PC-9 (cell line): ENCODE data around the gene CNN2. TPM values are rescaled to one million over a fixed set of nuclear protein-coding genes. Genes with fewer than 3 reads are reported as not detected.

Experiments used
- BruUV-seq: library from RNA; stranded (reverse); fragments of 400-500 nt; replicated peaks from 2 replicates; lab custom pipeline; 2021; lab: Mats Ljungman, UMichigan
- CTCF ChIA-PET: fragments of 300-600 bp; sonication (Branson Sonifier 250); formaldehyde crosslinking; loops from one replicate; lab custom pipeline; 2022; ENCODE audit warnings: antibody characterized with exemption; lab: Charles Lee
- POLR2A ChIA-PET: fragments of 300-600 bp; sonication (Branson Sonifier 250); formaldehyde crosslinking; loops from one replicate; lab custom pipeline; 2022; ENCODE audit warnings: antibody characterized with exemption; ENCODE audit not compliant: unreplicated experiment; lab: Charles Lee
- DNase-seq, 2 experiments: peaks; one replicate each; pipeline versions ENCODE4 v3.0.0 to v3.0.0-alpha.2; 2015 to 2022; ENCODE audit warnings: mixed read lengths in 1 of 2
- H2AFZ ChIP-seq: fragments of 200-600 bp; sonication (generic); 2 replicates; pipeline ENCODE4 v1.8.1; 2017; ENCODE audit warnings: antibody characterized with exemption
- H3F3A ChIP-seq: fragments of 200-600 bp; sonication (generic); 2 replicates; pipeline ENCODE4 v1.8.1; 2017; ENCODE audit warnings: antibody characterized with exemption, mild to moderate bottlenecking, low read depth; ENCODE audit not compliant: insufficient read depth
- H3K27ac ChIP-seq: fragments of 200-600 bp; sonication (generic); 2 replicates; pipeline ENCODE4 v1.6.1; 2016; ENCODE audit warnings: mixed run types
- H3K27me3 ChIP-seq: fragments of 200-600 bp; sonication (generic); 2 replicates; pipeline ENCODE4 v1.6.1; 2016; ENCODE audit warnings: low read depth, mixed run types; ENCODE audit not compliant: insufficient read depth
- H3K36me3 ChIP-seq: fragments of 200-600 bp; sonication (generic); 2 replicates; pipeline ENCODE4 v1.6.1; 2016; ENCODE audit warnings: low read depth, mixed run types
- H3K4me1 ChIP-seq: fragments of 200-600 bp; sonication (generic); replicated peaks from 2 replicates; pipeline ENCODE4 v1.6.1; 2016; ENCODE audit warnings: mixed run types; ENCODE audit not compliant: insufficient read depth
- H3K4me2 ChIP-seq: fragments of 200-600 bp; sonication (generic); 2 replicates; pipeline ENCODE4 v1.6.1; 2017; ENCODE audit warnings: mixed run types
- H3K4me3 ChIP-seq: fragments of 200-600 bp; sonication (generic); 2 replicates; pipeline ENCODE4 v1.6.1; 2016; ENCODE audit warnings: mixed run types
- H3K79me2 ChIP-seq: fragments of 200-600 bp; sonication (generic); 2 replicates; pipeline ENCODE4 v1.6.1; 2017; ENCODE audit warnings: low read depth, mixed run types
- H3K9me2 ChIP-seq: fragments of 200-600 bp; sonication (generic); 2 replicates; pipeline ENCODE4 v1.8.1; 2017; ENCODE audit warnings: mild to moderate bottlenecking; ENCODE audit not compliant: insufficient read depth
- H3K9me3 ChIP-seq: fragments of 200-600 bp; sonication (generic); 2 replicates; pipeline ENCODE4 v1.8.1; 2016; ENCODE audit warnings: low read depth; ENCODE audit not compliant: insufficient read depth
- H4K20me1 ChIP-seq: fragments of 200-600 bp; sonication (generic); 2 replicates; pipeline ENCODE4 v1.8.1; 2017; ENCODE audit not compliant: insufficient read depth
- CTCF ChIP-seq: fragments of 200-600 bp; sonication (generic); conservative IDR thresholded peaks from 2 replicates; pipeline ENCODE4 v1.6.1; 2017; ENCODE audit warnings: mixed run types, antibody characterized with exemption, mild to moderate bottlenecking, moderate library complexity
- EZH2 ChIP-seq: fragments of 200-600 bp; sonication (generic); IDR thresholded peaks from 2 replicates; pipeline ENCODE4 v1.8.0; 2017; ENCODE audit warnings: antibody characterized with exemption, low read depth
- intact Hi-C: fragments of 100-400 bp; cut with micrococcal nuclease; formaldehyde crosslinking; loops from one replicate; pipeline ENCODE4 v1.10.0; 2022; ENCODE audit not compliant: unreplicated experiment
- total RNA-seq: library from RNA; stranded (reverse); gene quantifications from 2 replicates; pipeline ENCODE4 v1.2.3, GENCODE V29; 2021

Gene CNN2
- total RNA-seq, 1 experiment from 2014 or later, result 206 TPM

- no peaks in the 10 kb centered on the region for H3K9me3 ChIP-seq
- BruUV-seq, result no TSS peak
- H3K79me2 ChIP-seq, result peaks cover 9% of the 10 kb centered on the region
- no peaks in the 10 kb centered on the region for H3K36me3 ChIP-seq
- no peak overlapping the region for H3K4me3 ChIP-seq
- H3K9me2 ChIP-seq, result no peaks in the 10 kb centered on the region
- no peak overlapping the region for H3K4me2 ChIP-seq
- DNase-seq, result no peak
- H3K27ac ChIP-seq, result no peak overlapping the region
- TF ChIP-seq CTCF (no peak), EZH2 (no peak)
- peaks cover 31% of the 10 kb centered on the region for H3F3A ChIP-seq
- ChIA-PET POLR2A (interaction anchor here (0.6 kb wide), 1 partner anchor 309 kb away, joined by 4 read pairs; no protein-coding TSS in a partner anchor), CTCF (no interaction called here)
- no peaks in the 10 kb centered on the region for H3K27me3 ChIP-seq
- H4K20me1 ChIP-seq, result no peaks in the 10 kb centered on the region; the same call in none of the 2 replicates
- H2AFZ ChIP-seq, result no peak overlapping the region
- intact Hi-C loops, result loop anchor here (10.0 kb wide), 1 partner anchor 131 kb away; the partner anchor contains the start of genes CFD and ELANE
- peaks cover 6% of the 10 kb centered on the region; the same call in 1 of the 2 replicates for H3K4me1 ChIP-seq
These were observed 40.3 kb upstream of the CNN2 start for GRCh38 chr19:986083-986482.

GRCh38 chr19:988081-988480, 38.3 kb upstream of the CNN2 start:
- peaks cover 6% of the 10 kb centered on the region; the same call in 1 of the 2 replicates for H3K4me1 ChIP-seq
- peaks cover 9% of the 10 kb centered on the region for H3K79me2 ChIP-seq
- H3K9me3 ChIP-seq, result no peaks in the 10 kb centered on the region
- peaks cover 10% of the 10 kb centered on the region for H4K20me1 ChIP-seq
- TF ChIP-seq EZH2 (no peak), CTCF (no peak)
- H2AFZ ChIP-seq, result no peak overlapping the region
- H3K27me3 ChIP-seq, result no peaks in the 10 kb centered on the region
- ChIA-PET POLR2A (no interaction called here), CTCF (no interaction called here)
- H3K27ac ChIP-seq, result no peak overlapping the region
- intact Hi-C loops, result loop anchor here (10.0 kb wide), 1 partner anchor 133 kb away; the partner anchor contains the start of genes CFD and ELANE
- no peaks in the 10 kb centered on the region for H3K36me3 ChIP-seq
- H3K4me3 ChIP-seq, result no peak overlapping the region
- no peaks in the 10 kb centered on the region for H3K9me2 ChIP-seq
- H3F3A ChIP-seq, result peaks cover 40% of the 10 kb centered on the region
- H3K4me2 ChIP-seq, result no peak overlapping the region
- no TSS peak for BruUV-seq
- no peak for DNase-seq

GRCh38 chr19:988510-988909, 37.9 kb upstream of the CNN2 start:
- no peaks in the 10 kb centered on the region for H3K27me3 ChIP-seq
- no peak overlapping the region for H3K4me3 ChIP-seq
- intact Hi-C loops, result loop anchor here (10.0 kb wide), 1 partner anchor 134 kb away; the partner anchor contains the start of genes CFD and ELANE
- no peak overlapping the region for H2AFZ ChIP-seq
- peaks cover 40% of the 10 kb centered on the region; the same call in 1 of the 2 replicates for H3F3A ChIP-seq
- no peaks in the 10 kb centered on the region for H3K9me2 ChIP-seq
- no peak for DNase-seq
- H3K36me3 ChIP-seq, result no peaks in the 10 kb centered on the region
- peaks cover 14% of the 10 kb centered on the region for H4K20me1 ChIP-seq
- TF ChIP-seq CTCF, result no peak
- TF ChIP-seq EZH2, result no peak
- POLR2A ChIA-PET, result no interaction called here
- no peak overlapping the region for H3K4me2 ChIP-seq
- no peak overlapping the region for H3K27ac ChIP-seq
- peaks cover 9% of the 10 kb centered on the region for H3K79me2 ChIP-seq
- CTCF ChIA-PET, result interaction anchor here (0.6 kb wide), 1 partner anchor 90 kb away, joined by 23 read pairs; no protein-coding TSS in a partner anchor
- no peaks in the 10 kb centered on the region for H3K9me3 ChIP-seq
- BruUV-seq, result no TSS peak
- 0 out of 2 replicates have a peak, but pooled peaks cover 5% of the 10 kb centered on the region for H3K4me1 ChIP-seq
